ENCODE measurements around the gene CEP68.

CEP68 gene

GRCh38 chr2:65021709-65022108 is 34.5 kb upstream of the CEP68 start:
- H3K36me3 ChIP-seq (ENCODE audit: control insufficient read depth, insufficient read depth, low read length): no peaks in the 10 kb centered on the region
- no peaks in the 10 kb centered on the region for H3K4me1 ChIP-seq (ENCODE audit: control insufficient read depth, insufficient read depth, low read length)
- H3K27me3 ChIP-seq (ENCODE audit: control insufficient read depth, insufficient read depth, low read length): no peaks in the 10 kb centered on the region
- no peak for DNase-seq (ENCODE audit: low read depth, low spot score)
- H3K4me3 ChIP-seq (ENCODE audit: low read length): no peak overlapping the region
- H3K9me3 ChIP-seq (ENCODE audit: control insufficient read depth, insufficient read depth, low read length): no peaks in the 10 kb centered on the region
- WGBS (ENCODE audit: insufficient coverage, insufficient read length): no CpG with 5 or more reads among the region's 4 CpGs
- H3K27ac ChIP-seq (ENCODE audit: low read length): no peak overlapping the region

- Histone ChIP-seq H3K36me3 (ENCODE audit: control insufficient read depth, insufficient read depth, low read length) (no peaks in the 10 kb centered on the region), H3K9me3 (ENCODE audit: control insufficient read depth, insufficient read depth, low read length) (no peaks in the 10 kb centered on the region), H3K4me1 (ENCODE audit: control insufficient read depth, insufficient read depth, low read length) (no peaks in the 10 kb centered on the region), H3K4me3 (ENCODE audit: low read length) (no peak overlapping the region), H3K27me3 (ENCODE audit: control insufficient read depth, insufficient read depth, low read length) (no peaks in the 10 kb centered on the region), H3K27ac (ENCODE audit: low read length) (no peak overlapping the region)
- no CpG with 5 or more reads among the region's 6 CpGs for WGBS (ENCODE audit: insufficient coverage, insufficient read length)
- no peak for DNase-seq (ENCODE audit: low read depth, low spot score)
Measured at GRCh38 chr2:65022189-65022588, 34.0 kb upstream of the CEP68 start.

- DNase-seq (ENCODE audit: low read depth, low spot score): no peak
- Histone ChIP-seq H3K27me3 (ENCODE audit: control insufficient read depth, insufficient read depth, low read length) (no peaks in the 10 kb centered on the region), H3K36me3 (ENCODE audit: control insufficient read depth, insufficient read depth, low read length) (no peaks in the 10 kb centered on the region), H3K4me3 (ENCODE audit: low read length) (no peak overlapping the region), H3K4me1 (ENCODE audit: control insufficient read depth, insufficient read depth, low read length) (no peaks in the 10 kb centered on the region), H3K9me3 (ENCODE audit: control insufficient read depth, insufficient read depth, low read length) (no peaks in the 10 kb centered on the region), H3K27ac (ENCODE audit: low read length) (no peak overlapping the region)
- no CpG with 5 or more reads among the region's 8 CpGs for WGBS (ENCODE audit: insufficient coverage, insufficient read length)
Measured at GRCh38 chr2:65023742-65024141, 32.5 kb upstream of the CEP68 start.

GRCh38 chr2:65024149-65024829 is 31.9 kb upstream of the CEP68 start:
- Histone ChIP-seq H3K36me3 (ENCODE audit: control insufficient read depth, insufficient read depth, low read length) (no peaks in the 10 kb centered on the region), H3K27ac (ENCODE audit: low read length) (no peak overlapping the region), H3K27me3 (ENCODE audit: control insufficient read depth, insufficient read depth, low read length) (no peaks in the 10 kb centered on the region), H3K4me1 (ENCODE audit: control insufficient read depth, insufficient read depth, low read length) (no peaks in the 10 kb centered on the region), H3K4me3 (ENCODE audit: low read length) (no peak overlapping the region), H3K9me3 (ENCODE audit: control insufficient read depth, insufficient read depth, low read length) (no peaks in the 10 kb centered on the region)
- no CpG with 5 or more reads among the region's 7 CpGs for WGBS (ENCODE audit: insufficient coverage, insufficient read length)
- no peak for DNase-seq (ENCODE audit: low read depth, low spot score)

- DNase-seq (ENCODE audit: low read depth, low spot score): no peak
- no peak overlapping the region for H3K4me3 ChIP-seq (ENCODE audit: low read length)
- H3K27ac ChIP-seq (ENCODE audit: low read length): no peak overlapping the region
- no peaks in the 10 kb centered on the region for H3K27me3 ChIP-seq (ENCODE audit: control insufficient read depth, insufficient read depth, low read length)
- H3K36me3 ChIP-seq (ENCODE audit: control insufficient read depth, insufficient read depth, low read length): no peaks in the 10 kb centered on the region
- no peaks in the 10 kb centered on the region for H3K9me3 ChIP-seq (ENCODE audit: control insufficient read depth, insufficient read depth, low read length)
- WGBS (ENCODE audit: insufficient coverage, insufficient read length): no CpG with 5 or more reads among the region's 8 CpGs
- H3K4me1 ChIP-seq (ENCODE audit: control insufficient read depth, insufficient read depth, low read length): 0 out of 2 replicates have a peak, but pooled peaks cover under 1% of the 10 kb centered on the region
Measured at GRCh38 chr2:65025453-65026123, 30.6 kb upstream of the CEP68 start.

GRCh38 chr2:65026154-65026553 is 30.1 kb upstream of the CEP68 start:
- no peaks in the 10 kb centered on the region for H3K9me3 ChIP-seq (ENCODE audit: control insufficient read depth, insufficient read depth, low read length)

GRCh38 chr2:65026704-65027464 is 29.3 kb upstream of the CEP68 start:
- no peaks in the 10 kb centered on the region for H3K9me3 ChIP-seq (ENCODE audit: control insufficient read depth, insufficient read depth, low read length)
- H3K4me1 ChIP-seq (ENCODE audit: control insufficient read depth, insufficient read depth, low read length): peaks cover 4% of the 10 kb centered on the region; the same call in 1 of the 2 replicates
- H3K4me3 ChIP-seq (ENCODE audit: low read length): no peak overlapping the region
- no CpG with 5 or more reads among the region's 13 CpGs for WGBS (ENCODE audit: insufficient coverage, insufficient read length)
- no peaks in the 10 kb centered on the region for H3K27me3 ChIP-seq (ENCODE audit: control insufficient read depth, insufficient read depth, low read length)
- no peaks in the 10 kb centered on the region for H3K36me3 ChIP-seq (ENCODE audit: control insufficient read depth, insufficient read depth, low read length)
- no peak overlapping the region for H3K27ac ChIP-seq (ENCODE audit: low read length)
- no peak for DNase-seq (ENCODE audit: low read depth, low spot score)

More at GRCh38 chr2:65026154-65026553, 30.1 kb upstream of the CEP68 start:
- H3K4me1 ChIP-seq (ENCODE audit: control insufficient read depth, insufficient read depth, low read length): 0 out of 2 replicates have a peak, but pooled peaks cover 3% of the 10 kb centered on the region
- H3K27ac ChIP-seq (ENCODE audit: low read length): no peak overlapping the region
- DNase-seq (ENCODE audit: low read depth, low spot score): no peak
- H3K36me3 ChIP-seq (ENCODE audit: control insufficient read depth, insufficient read depth, low read length): no peaks in the 10 kb centered on the region
- WGBS (ENCODE audit: insufficient coverage, insufficient read length): no CpG with 5 or more reads among the region's 8 CpGs
- no peaks in the 10 kb centered on the region for H3K27me3 ChIP-seq (ENCODE audit: control insufficient read depth, insufficient read depth, low read length)
- H3K4me3 ChIP-seq (ENCODE audit: low read length): no peak overlapping the region

GRCh38 chr2:65027616-65028244 is 28.5 kb upstream of the CEP68 start:
- no peak overlapping the region for H3K27ac ChIP-seq (ENCODE audit: low read length)
- WGBS (ENCODE audit: insufficient coverage, insufficient read length): no CpG with 5 or more reads among the region's 8 CpGs

GRCh38 chr2:65030476-65031332 is 25.5 kb upstream of the CEP68 start:
- no CpG with 5 or more reads among the region's 11 CpGs for WGBS (ENCODE audit: insufficient coverage, insufficient read length)
- Histone ChIP-seq H3K27me3 (ENCODE audit: control insufficient read depth, insufficient read depth, low read length) (no peaks in the 10 kb centered on the region), H3K9me3 (ENCODE audit: control insufficient read depth, insufficient read depth, low read length) (no peaks in the 10 kb centered on the region), H3K27ac (ENCODE audit: low read length) (no peak overlapping the region), H3K4me1 (ENCODE audit: control insufficient read depth, insufficient read depth, low read length) (peaks cover 4% of the 10 kb centered on the region; the same call in 1 of the 2 replicates), H3K36me3 (ENCODE audit: control insufficient read depth, insufficient read depth, low read length) (no peaks in the 10 kb centered on the region), H3K4me3 (ENCODE audit: low read length) (no peak overlapping the region)
- no peak for DNase-seq (ENCODE audit: low read depth, low spot score)

More at GRCh38 chr2:65027616-65028244, 28.5 kb upstream of the CEP68 start:
- H3K4me3 ChIP-seq (ENCODE audit: low read length): no peak overlapping the region
- H3K27me3 ChIP-seq (ENCODE audit: control insufficient read depth, insufficient read depth, low read length): no peaks in the 10 kb centered on the region
- no peak for DNase-seq (ENCODE audit: low read depth, low spot score)
- no peaks in the 10 kb centered on the region for H3K9me3 ChIP-seq (ENCODE audit: control insufficient read depth, insufficient read depth, low read length)
- H3K4me1 ChIP-seq (ENCODE audit: control insufficient read depth, insufficient read depth, low read length): peaks cover 4% of the 10 kb centered on the region; the same call in 1 of the 2 replicates
- H3K36me3 ChIP-seq (ENCODE audit: control insufficient read depth, insufficient read depth, low read length): no peaks in the 10 kb centered on the region
